Aorta (tissue), 5 donors: Measurements from ENCODE around the gene COG7. TPM values are rescaled to one million over a fixed set of nuclear protein-coding genes. Genes with fewer than 3 reads are reported as not detected.

Experiments
- ATAC-seq: fragments of 200-7000 bp; cut with Tn5 transposase; one replicate; pipeline ENCODE4 v1.9.1; 2022; ENCODE audit warnings: moderate library complexity; ENCODE audit not compliant: low FRiP score
- DNase-seq, 2 donors: peaks; one replicate each; pipeline ENCODE4 v3.0.0-alpha.2; 2020
- H3K27ac ChIP-seq, 2 donors: one replicate each; pipeline ENCODE4 v1.5.1; 2013; ENCODE audit warnings: low read length in 2 of 2, mild to moderate bottlenecking in 2 of 2, moderate library complexity in 2 of 2, control low read depth in 1 of 2, inconsistent platforms in 1 of 2, low read depth in 1 of 2
- H3K27me3 ChIP-seq, 2 donors: one replicate each; pipeline ENCODE4 v1.6.1; 2013; ENCODE audit warnings: control low read depth in 1 of 2, low read length in 1 of 2, mild to moderate bottlenecking in 1 of 2, moderate library complexity in 1 of 2; ENCODE audit not compliant: insufficient read depth in 2 of 2, control insufficient read depth in 1 of 2
- H3K36me3 ChIP-seq, 2 donors: one replicate each; pipeline ENCODE4 v1.6.1; 2013; ENCODE audit warnings: control low read depth in 1 of 2, low read length in 1 of 2, mild to moderate bottlenecking in 1 of 2; ENCODE audit not compliant: insufficient read depth in 2 of 2, control insufficient read depth in 1 of 2
- H3K4me1 ChIP-seq, 2 donors: one replicate each; pipeline ENCODE4 v1.6.1; 2013; ENCODE audit warnings: low read length in 2 of 2, control low read depth in 1 of 2, mild to moderate bottlenecking in 1 of 2, moderate library complexity in 1 of 2; ENCODE audit not compliant: insufficient read depth in 2 of 2, control insufficient read depth in 1 of 2
- H3K4me3 ChIP-seq, 2 donors: one replicate each; pipeline ENCODE4 v1.5.1; 2013; ENCODE audit warnings: low read length in 2 of 2, control low read depth in 1 of 2, mild to moderate bottlenecking in 1 of 2
- H3K9me3 ChIP-seq: one replicate; pipeline ENCODE4 v1.6.1; 2013; ENCODE audit warnings: mild to moderate bottlenecking, low read length; ENCODE audit not compliant: control insufficient read depth
- WGBS, 2 donors: extraction: QIAGEN DNeasy Blood & Tissue Kit; methylation state at CpG; one replicate each; pipeline ENCODE4 v1.1.7; 2013; 5-methylcytosine and 5-hydroxymethylcytosine counted together
- intact Hi-C, 2 donors: fragments of 100-400 bp; cut with DNase I; formaldehyde crosslinking; loops; one replicate each; pipeline versions ENCODE4 v1.14.2 to v1.15.0; 2022
- long read RNA-seq, 2 donors: library from polyadenylated mRNA; unstranded; transcript quantifications; one replicate each; pipeline ENCODE4 v2.0.0, GENCODE V29; 2020 to 2021
- polyA plus RNA-seq, 2 donors: library from polyadenylated mRNA; stranded (reverse); fragments of 200-250 nt; gene quantifications; one replicate each; pipeline ENCODE4 v1.2.3, GENCODE V29; 2013
- total RNA-seq, 2 donors: library from RNA; stranded (reverse); fragmentation: NEBNext Ultra II Directional; extraction: Animal tissue kit (Norgen Biotek cat#: 25700); gene quantifications; one replicate each; pipeline ENCODE4 v1.2.1, GENCODE V29; 2021
- donor health status: healthy with polysubstance abuse.
- donor health status: Bipolar disorder and iron deficiency.
- donor health status: DM: no; HTN: no; CAD: no.
- donor health status: DM: no; HTN: no; CAD: no.
- donor health status: DM: yes; HTN: yes; CAD: no.

Gene COG7
- 10 to 100 TPM; 15.6 to 30.0 TPM for total RNA-seq
- 10 to 100 TPM; 12.5 to 50.2 TPM for polyA plus RNA-seq
- long read RNA-seq, donor 1, transcript COG7-201 (17 exons, 2,926 nt), result major isoform, 22 of 32 reads
- long read RNA-seq, donor 1, partial matches to known transcripts, result 4 of 32 reads
- long read RNA-seq, donor 1, other reads (novel, unspliced or antisense), result 6 of 32 reads
- long read RNA-seq, donor 2, partial matches to known transcripts, result 3 of 11 reads
- long read RNA-seq, donor 2, other reads (novel, unspliced or antisense), result 5 of 11 reads

GRCh38 chr16:23452572-23453337, at the start of gene COG7:
TSS of gene COG7 (minus strand) at chr16:23453189. CDS start at chr16:23452994, 195 bp downstream.
- intact Hi-C loops, result loop anchor here in 1 of 2 donors (5.0 kb wide), 1 partner anchor 105 kb away; the partner anchor contains the start of genes EARS2 and UBFD1
- 0 to 1% methylated on average over 57 of the region's 57 CpGs for WGBS, 2 donors
- DNase-seq, result peak; percentile 92 to 97

GRCh38 chr16:23502466-23502865, 49.5 kb upstream of the COG7 start:
- ATAC-seq (no peak), DNase-seq (no peak)
- Histone ChIP-seq H3K36me3 (no peaks in the 10 kb centered on the region), H3K4me3 (no peak overlapping the region), H3K27me3 (no peaks in the 10 kb centered on the region), H3K27ac (no peak overlapping the region), H3K4me1 (peaks cover 0 to 2% of the 10 kb centered on the region in 2 donors), H3K9me3 (no peaks in the 10 kb centered on the region)
- intact Hi-C loops, result no loop called here
- WGBS, 2 donors, result 78 to 79% methylated on average over 2 of the region's 2 CpGs

More at GRCh38 chr16:23452572-23453337, at the start of gene COG7:
- Histone ChIP-seq H3K36me3 (no peaks in the 10 kb centered on the region), H3K4me3 (peak within 1 kb of the TSS; percentile 64 to 76), H3K27me3 (no peaks in the 10 kb centered on the region), H3K4me1 (peaks cover 0 to 2% of the 10 kb centered on the region in 2 donors), H3K27ac (peak within 1 kb of the TSS in 1 of 2 donors; percentile 18), H3K9me3 (no peaks in the 10 kb centered on the region)
- ATAC-seq, result peak; percentile 98

- H3K36me3 ChIP-seq, result no peaks in the 10 kb centered on the region
- no peaks in the 10 kb centered on the region for H3K27me3 ChIP-seq
- no peak for ATAC-seq
- H3K27ac ChIP-seq, result no peak overlapping the region
- peak in 1 of 2 donors; percentile 12 for DNase-seq
- peaks cover 0 to 2% of the 10 kb centered on the region in 2 donors for H3K4me1 ChIP-seq
- intact Hi-C loops, result no loop called here
- H3K4me3 ChIP-seq, result no peak overlapping the region
- WGBS, 2 donors, result 35 to 50% methylated on average over 5 of the region's 5 CpGs
- H3K9me3 ChIP-seq, result no peaks in the 10 kb centered on the region
Measured at GRCh38 chr16:23501291-23501690, 48.3 kb upstream of the COG7 start.

GRCh38 chr16:23500862-23501225, 47.9 kb upstream of the COG7 start:
- Histone ChIP-seq H3K4me3 (no peak overlapping the region), H3K4me1 (peaks cover 0 to 2% of the 10 kb centered on the region in 2 donors), H3K36me3 (no peaks in the 10 kb centered on the region), H3K9me3 (no peaks in the 10 kb centered on the region), H3K27me3 (no peaks in the 10 kb centered on the region), H3K27ac (no peak overlapping the region)
- ATAC-seq (no peak), DNase-seq (no peak)
- intact Hi-C loops, result no loop called here
- 66 to 77% methylated on average over 4 of the region's 4 CpGs for WGBS, 2 donors

GRCh38 chr16:23500212-23500861, 47.3 kb upstream of the COG7 start:
- no peak for ATAC-seq
- Histone ChIP-seq H3K4me1 (peaks cover 0 to 2% of the 10 kb centered on the region in 2 donors), H3K27ac (no peak overlapping the region)

GRCh38 chr16:23499801-23500200, 46.8 kb upstream of the COG7 start:
- WGBS, 2 donors, result 80 to 86% methylated on average over 7 of the region's 7 CpGs
- Histone ChIP-seq H3K36me3 (no peaks in the 10 kb centered on the region), H3K27me3 (no peaks in the 10 kb centered on the region), H3K9me3 (no peaks in the 10 kb centered on the region), H3K4me1 (peaks cover 0 to 2% of the 10 kb centered on the region in 2 donors), H3K27ac (no peak overlapping the region), H3K4me3 (no peak overlapping the region)
- peak in 1 of 2 donors; percentile 18 for DNase-seq
- intact Hi-C loops, result no loop called here
- ATAC-seq, result no peak

More at GRCh38 chr16:23500212-23500861, 47.3 kb upstream of the COG7 start:
- Histone ChIP-seq H3K36me3 (no peaks in the 10 kb centered on the region), H3K9me3 (no peaks in the 10 kb centered on the region), H3K27me3 (no peaks in the 10 kb centered on the region), H3K4me3 (no peak overlapping the region)
- intact Hi-C loops, result no loop called here
- WGBS, 2 donors, result 95 to 97% methylated on average over 20 of the region's 20 CpGs
- peak in 1 of 2 donors; percentile 41 for DNase-seq

GRCh38 chr16:23498863-23499262, 45.9 kb upstream of the COG7 start:
- H3K4me1 ChIP-seq, result no peaks in the 10 kb centered on the region
- no peaks in the 10 kb centered on the region for H3K9me3 ChIP-seq
- intact Hi-C loops, result no loop called here
- H3K27ac ChIP-seq, result no peak overlapping the region
- no peaks in the 10 kb centered on the region for H3K27me3 ChIP-seq
- peak in 1 of 2 donors; percentile 15 for DNase-seq
- H3K36me3 ChIP-seq, result peaks cover 0 to 6% of the 10 kb centered on the region in 2 donors
- H3K4me3 ChIP-seq, result no peak overlapping the region
- ATAC-seq, result no peak
- 87% methylated on average over 11 of the region's 11 CpGs for WGBS, 2 donors

GRCh38 chr16:23497543-23497868, 44.5 kb upstream of the COG7 start:
- DNase-seq (no peak), ATAC-seq (no peak)
- Histone ChIP-seq H3K27ac (no peak overlapping the region), H3K4me3 (no peak overlapping the region), H3K9me3 (no peaks in the 10 kb centered on the region), H3K36me3 (peaks cover 0 to 8% of the 10 kb centered on the region in 2 donors), H3K4me1 (no peaks in the 10 kb centered on the region), H3K27me3 (no peaks in the 10 kb centered on the region)
- WGBS, 2 donors, result 88 to 92% methylated on average over 6 of the region's 6 CpGs
- intact Hi-C loops, result no loop called here
